GM19452 (cell line): ENCODE measurements around the gene SLC25A21.
"Not testable (repeated sequence)": the region's sequence is repeated elsewhere in the genome, so short reads cannot be mapped to it uniquely, and the experiment has no call there.

Experiments
- ATAC-seq: cut with Tn5 transposase; IDR thresholded peaks from one replicate; pipeline ENCODE4 v1.9.1; 2021; ENCODE audit not compliant: unreplicated experiment

SLC25A21 gene

GRCh38 chr14:36738269-36738668, 434.1 kb downstream of the SLC25A21 start:
- no peak for ATAC-seq

- no peak for ATAC-seq
These were observed 446.3 kb downstream of the SLC25A21 start for GRCh38 chr14:36726128-36726527.

- ATAC-seq = no peak
These were observed 448.2 kb downstream of the SLC25A21 start for GRCh38 chr14:36724162-36724561.

- no peak for ATAC-seq
These were observed 448.9 kb downstream of the SLC25A21 start for GRCh38 chr14:36723530-36723929.

GRCh38 chr14:36721877-36722276, 450.5 kb downstream of the SLC25A21 start:
- no peak for ATAC-seq

- no peak for ATAC-seq
These were observed 451.7 kb downstream of the SLC25A21 start for GRCh38 chr14:36720657-36721056.

- no peak for ATAC-seq
These were observed 452.6 kb downstream of the SLC25A21 start for GRCh38 chr14:36719823-36720222.

GRCh38 chr14:36718216-36718615, 454.2 kb downstream of the SLC25A21 start:
- ATAC-seq = no peak

GRCh38 chr14:36717363-36717762, 455.0 kb downstream of the SLC25A21 start:
- no peak for ATAC-seq

GRCh38 chr14:36716614-36717184, 455.7 kb downstream of the SLC25A21 start:
- no peak for ATAC-seq

- ATAC-seq = no peak
These were observed 458.3 kb downstream of the SLC25A21 start for GRCh38 chr14:36713960-36714703.

GRCh38 chr14:36707570-36707969, 464.8 kb downstream of the SLC25A21 start:
- ATAC-seq = no peak

GRCh38 chr14:36702474-36702873, 469.9 kb downstream of the SLC25A21 start:
- no peak for ATAC-seq

GRCh38 chr14:36701132-36701531, 471.3 kb downstream of the SLC25A21 start:
- no peak for ATAC-seq

- ATAC-seq = no peak
These were observed 471.8 kb downstream of the SLC25A21 start for GRCh38 chr14:36700651-36701050.

GRCh38 chr14:36699420-36699819, 473.0 kb downstream of the SLC25A21 start:
- not testable (repeated sequence) for ATAC-seq

- no peak for ATAC-seq
These were observed 481.9 kb downstream of the SLC25A21 start for GRCh38 chr14:36690311-36691040.

GRCh38 chr14:36684946-36685345, 487.5 kb downstream of the SLC25A21 start:
- ATAC-seq = no peak

GRCh38 chr14:36683083-36683724, 489.2 kb downstream of the SLC25A21 start:
- ATAC-seq = no peak

- ATAC-seq = no peak
These were observed 490.1 kb downstream of the SLC25A21 start for GRCh38 chr14:36682338-36682737.

GRCh38 chr14:36676236-36676635, 496.2 kb downstream of the SLC25A21 start:
- ATAC-seq = no peak

GRCh38 chr14:36675581-36675980, 496.8 kb downstream of the SLC25A21 start:
- ATAC-seq = no peak
